NCI-H748 (cell line): ENCODE data around the gene PLEKHA4.
"Not testable (repeated sequence)": the region's sequence is repeated elsewhere in the genome, so short reads cannot be mapped to it uniquely, and the experiment has no call there.

Experiments used
- DNase-seq: peaks from one replicate; lab custom pipeline; 2025; ENCODE audit not compliant: unreplicated experiment; lab: John Stamatoyannopoulos, UW

Gene PLEKHA4

DNA sequence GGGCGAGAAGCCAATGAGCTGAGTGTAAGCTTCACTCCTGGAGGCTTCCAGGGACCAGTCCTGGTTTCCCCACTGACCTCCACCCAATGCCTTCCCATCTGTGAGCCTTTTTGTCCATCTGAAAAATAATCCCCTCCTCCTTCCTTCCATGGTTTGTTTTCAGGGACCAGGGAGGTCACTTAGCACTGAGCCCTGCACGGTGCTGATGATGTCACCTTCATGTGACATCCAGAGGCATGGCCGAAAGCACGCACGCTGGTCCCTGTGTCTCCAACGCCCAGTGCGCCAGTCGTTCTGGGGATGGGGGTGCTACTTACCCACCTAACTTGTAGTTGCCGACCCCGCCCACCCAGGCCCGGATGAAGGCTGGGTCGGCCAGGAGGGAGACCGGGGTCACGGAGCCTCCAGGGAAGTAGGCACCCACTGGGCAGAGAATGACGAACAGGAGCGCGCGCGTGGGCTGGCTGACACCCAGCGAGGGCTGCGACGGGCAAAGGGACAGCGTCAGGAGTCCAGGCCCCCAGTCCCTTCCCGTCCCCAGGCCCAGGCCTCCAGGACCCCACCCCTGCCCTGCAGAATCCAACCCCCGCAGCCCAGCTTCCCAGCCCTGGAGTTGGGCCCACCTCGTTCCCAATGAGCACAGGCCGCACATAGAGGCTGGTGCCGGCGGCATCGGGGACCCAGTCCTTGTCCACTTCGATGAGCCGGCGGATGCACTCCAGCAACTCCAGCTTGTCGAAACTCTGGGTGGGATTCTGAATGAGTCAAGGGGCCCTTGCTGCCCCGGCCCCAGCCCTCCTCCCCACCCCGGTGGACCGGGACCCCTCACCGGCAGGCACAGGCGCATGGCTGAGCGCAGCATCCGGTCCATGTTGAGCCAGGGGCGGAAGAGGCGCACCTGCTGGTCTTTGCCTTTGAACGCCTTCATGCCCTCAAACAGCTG is 68.8 kb downstream of the PLEKHA4 start:
- DNase-seq = no peak

GRCh38 chr19:48798937-48799336 is 69.5 kb downstream of the PLEKHA4 start:
- no peak for DNase-seq

DNA sequence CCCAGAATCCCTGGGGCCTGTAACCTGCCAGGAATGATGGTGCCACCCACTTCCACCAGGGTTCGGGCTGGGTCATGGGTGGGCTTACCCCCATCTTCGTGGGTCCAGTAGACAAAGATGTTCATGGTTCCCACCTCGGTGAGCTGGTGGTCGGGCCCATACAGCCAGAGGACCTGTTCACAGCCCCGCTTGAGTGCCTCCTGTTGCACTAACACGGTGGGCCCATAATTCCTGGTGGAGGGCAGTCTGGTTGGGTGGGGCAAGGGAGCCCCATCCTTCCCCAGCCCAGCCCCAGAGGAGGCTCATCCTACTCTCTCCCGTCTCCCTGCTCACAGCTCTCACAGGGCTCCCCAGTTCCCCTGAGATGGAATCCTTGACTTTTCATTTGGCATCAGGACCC is 71.3 kb downstream of the PLEKHA4 start:
- DNase-seq = no peak

- DNase-seq = no peak
Measured at GRCh38 chr19:48796298-48797083, 71.9 kb downstream of the PLEKHA4 start.

- no peak for DNase-seq
Measured at GRCh38 chr19:48795685-48796070, 72.7 kb downstream of the PLEKHA4 start.

GRCh38 chr19:48795055-48795684 is 73.2 kb downstream of the PLEKHA4 start:
- DNase-seq = peak; percentile 95

- DNase-seq = no peak
Measured at GRCh38 chr19:48794291-48794690, 74.1 kb downstream of the PLEKHA4 start.

GRCh38 chr19:48793271-48793670 is 75.1 kb downstream of the PLEKHA4 start:
- no peak for DNase-seq

- not testable (repeated sequence) for DNase-seq
Measured at GRCh38 chr19:48787331-48787730, 81.1 kb downstream of the PLEKHA4 start.
